ENCODE data around the gene FBXO46. TPM values are rescaled to one million over a fixed set of nuclear protein-coding genes. Genes with fewer than 3 reads are reported as not detected.
"Not testable (repeated sequence)": the region's sequence is repeated elsewhere in the genome, so short reads cannot be mapped to it uniquely, and the experiment has no call there.

The FBXO46 gene
- total RNA-seq, 1 donor from 2014 or later, result 7.8 TPM

- DNase-seq, result no peak
These were observed 35.7 kb upstream of the FBXO46 start for GRCh38 chr19:45766296-45766868.

GRCh38 chr19:45765702-45766295, 35.1 kb upstream of the FBXO46 start:
- DNase-seq, result no peak

GRCh38 chr19:45764945-45765701, 34.4 kb upstream of the FBXO46 start:
- DNase-seq, result no peak

DNA sequence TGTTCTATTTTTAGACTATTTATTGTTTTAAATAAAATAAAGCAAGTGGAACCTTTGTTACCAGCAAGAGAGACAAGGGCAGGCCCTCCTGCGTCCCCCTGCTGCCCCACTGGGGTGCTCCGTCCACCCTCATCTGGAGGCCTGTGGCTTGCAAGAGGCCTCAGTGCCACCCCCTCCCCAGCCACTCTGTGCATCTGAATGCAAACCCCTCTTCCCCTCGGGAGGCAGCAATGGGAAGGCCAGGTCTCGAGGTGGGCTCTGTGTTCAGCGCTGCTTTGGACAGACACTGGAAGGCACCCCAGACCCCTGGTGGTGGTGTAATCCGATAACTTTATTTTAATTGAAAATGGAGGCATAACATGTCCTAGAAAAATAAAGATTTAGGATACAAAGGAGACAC, 33.8 kb upstream of the FBXO46 start:
- DNase-seq, result no peak

GRCh38 chr19:45763691-45764294, 33.1 kb upstream of the FBXO46 start:
- DNase-seq, result no peak

DNA sequence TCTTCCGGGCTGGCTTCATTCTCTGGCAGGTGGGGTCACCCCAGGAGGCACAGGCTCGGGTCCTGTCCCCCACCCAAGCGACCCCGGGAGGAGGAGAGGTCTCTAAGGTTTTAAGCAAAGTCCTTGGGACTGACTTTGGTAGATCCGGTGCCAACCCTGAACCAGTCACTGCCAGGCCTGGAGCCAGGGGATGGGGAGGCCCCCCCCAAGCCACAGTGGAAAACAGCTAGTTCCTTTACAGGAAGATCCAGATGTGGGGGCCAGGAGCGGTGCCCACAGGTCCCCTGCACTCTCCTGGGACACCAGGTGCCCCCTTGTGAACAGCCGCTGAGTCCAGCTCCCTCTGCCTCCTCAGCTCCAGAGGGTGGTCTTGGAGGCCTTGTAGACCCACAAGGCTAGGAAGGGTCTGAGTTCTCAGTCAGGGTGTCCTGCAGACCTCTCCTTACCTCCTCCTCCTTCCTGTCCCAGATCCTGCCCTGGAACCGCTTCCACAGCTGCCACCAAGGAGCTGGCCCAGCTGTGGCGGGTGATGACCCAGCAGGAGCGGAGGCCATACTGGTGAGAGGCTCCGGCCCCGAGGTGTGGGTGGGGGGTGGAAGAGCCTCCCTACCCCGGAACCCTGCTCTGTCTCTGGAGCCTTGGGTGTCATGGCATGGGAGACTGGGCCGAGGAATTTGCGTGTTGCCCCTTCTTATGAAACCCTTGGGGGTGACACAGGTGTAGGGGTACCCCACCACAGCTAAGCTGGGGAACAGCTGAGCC, 32.4 kb upstream of the FBXO46 start:
- DNase-seq, result no peak

DNA sequence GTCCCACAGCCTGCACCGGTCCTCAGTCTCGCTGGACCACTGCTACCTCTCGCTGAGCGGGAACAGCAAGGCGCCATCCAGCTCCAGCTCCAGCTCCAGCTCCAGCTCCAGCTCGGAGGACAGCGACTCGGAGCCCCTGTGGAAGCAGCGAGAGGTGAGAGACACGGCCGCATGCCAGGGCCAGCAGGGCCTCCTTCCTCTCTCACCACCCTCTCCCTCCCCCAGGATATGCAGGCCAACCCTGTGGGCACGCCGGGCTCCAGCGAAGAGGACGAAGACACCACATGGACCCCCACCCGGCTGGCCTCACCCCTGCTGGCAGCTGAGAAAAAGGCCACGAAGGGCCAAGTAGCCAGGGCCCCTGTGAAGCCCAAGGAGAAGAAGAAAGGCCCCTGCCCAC, 31.0 kb upstream of the FBXO46 start:
- no peak for DNase-seq

DNA sequence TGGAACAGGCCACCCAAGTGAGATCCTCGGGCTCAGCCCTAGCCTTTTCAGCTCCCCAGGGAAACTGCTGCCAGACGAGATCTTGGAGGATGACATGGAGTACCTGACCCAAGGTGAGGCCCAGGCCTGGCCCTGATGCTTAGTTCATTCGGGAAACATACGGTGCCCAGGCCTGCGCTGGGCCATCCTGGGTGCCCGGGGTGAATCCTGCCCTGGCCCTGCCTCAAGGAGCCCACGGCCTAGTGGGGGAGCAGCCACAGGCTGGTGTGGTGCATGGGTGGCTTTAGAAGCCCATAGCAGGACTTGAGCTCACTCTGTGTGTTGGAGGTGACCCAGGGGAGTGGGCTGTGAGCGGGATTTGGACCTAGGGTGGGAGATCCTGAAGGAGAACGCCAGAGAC, 28.2 kb upstream of the FBXO46 start:
- DNase-seq, result no peak

DNA sequence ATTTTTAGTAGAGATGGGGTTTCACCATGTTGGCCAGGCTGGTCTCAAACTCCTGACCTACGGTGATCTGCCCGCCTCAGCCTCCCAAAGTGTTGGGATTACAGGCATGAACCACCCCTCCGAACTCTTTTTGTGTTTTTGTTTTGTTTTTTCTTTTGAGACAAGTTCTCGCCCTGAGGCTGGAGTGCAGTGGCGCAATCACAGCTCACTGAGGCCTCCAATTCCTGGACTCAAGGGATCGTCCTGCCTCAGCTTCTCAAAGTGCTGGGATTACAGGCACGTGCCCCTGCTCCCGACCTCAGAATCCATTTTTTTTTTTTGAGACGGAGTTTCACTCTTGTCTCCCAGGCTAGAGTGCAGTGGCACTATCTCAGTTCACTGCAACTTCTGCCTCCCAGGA, 27.0 kb upstream of the FBXO46 start:
- no peak for DNase-seq

DNA sequence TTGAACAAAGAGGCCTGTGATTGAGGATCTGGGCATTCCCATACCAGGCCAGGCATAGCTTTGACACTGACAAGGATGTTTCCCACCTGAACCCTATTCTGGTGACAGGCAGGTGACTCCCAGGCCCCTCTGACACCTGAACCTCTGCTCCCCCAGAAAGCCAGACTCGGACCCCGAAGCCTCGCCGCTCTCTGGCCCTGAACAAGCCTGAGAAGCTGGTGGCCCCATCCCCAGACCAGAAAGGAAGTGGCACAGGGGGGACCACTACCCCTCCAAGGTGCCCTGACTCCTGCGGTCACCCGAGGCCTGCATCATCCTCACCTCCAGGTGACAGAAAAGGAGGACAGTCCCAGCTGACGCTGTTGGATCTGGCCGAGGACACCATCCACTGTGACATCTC, 23.6 kb upstream of the FBXO46 start:
- no peak for DNase-seq

DNA sequence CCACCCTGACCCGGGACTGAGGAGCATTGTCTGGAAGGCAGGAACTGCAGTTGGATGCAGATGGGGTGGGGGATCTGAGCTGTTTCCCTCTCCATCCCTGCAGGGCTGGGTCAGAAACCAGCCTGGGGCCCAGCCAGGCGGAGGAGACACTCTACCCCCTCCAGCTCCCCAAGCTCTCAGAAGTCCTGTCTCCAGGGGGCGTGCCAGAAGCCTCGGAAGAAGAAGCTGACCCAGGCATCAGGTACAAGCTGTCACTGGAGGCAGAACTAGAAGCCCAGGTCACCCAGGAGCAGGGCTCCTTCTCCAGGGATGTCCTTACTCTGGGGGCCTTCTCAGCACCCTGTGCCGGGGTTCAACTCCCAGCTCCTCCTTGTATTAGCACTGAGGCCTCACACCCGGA, 22.9 kb upstream of the FBXO46 start:
- DNase-seq, result no peak

DNA sequence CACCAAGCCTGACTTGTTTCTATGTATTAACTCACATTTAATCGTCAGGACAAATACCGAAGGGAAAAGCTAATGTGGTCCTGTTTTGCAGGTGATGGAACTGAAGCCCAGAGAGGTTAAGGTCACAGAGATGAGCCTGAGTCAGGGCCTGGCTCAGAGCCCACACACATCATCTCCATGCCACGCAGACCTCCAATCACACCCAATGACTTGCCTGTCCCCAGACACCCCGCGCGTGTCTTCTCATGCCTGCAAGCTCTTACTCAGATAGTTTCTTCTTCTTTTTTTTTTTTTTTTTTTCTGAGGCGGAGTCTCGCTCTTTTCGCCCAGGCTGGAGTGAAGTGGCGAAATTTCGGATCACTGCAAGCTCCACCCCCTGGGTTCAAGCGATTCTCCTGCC, 21.9 kb upstream of the FBXO46 start:
- DNase-seq, result no peak

- DNase-seq, result not testable (repeated sequence)
These were observed 20.8 kb upstream of the FBXO46 start for GRCh38 chr19:45751483-45751882.

DNA sequence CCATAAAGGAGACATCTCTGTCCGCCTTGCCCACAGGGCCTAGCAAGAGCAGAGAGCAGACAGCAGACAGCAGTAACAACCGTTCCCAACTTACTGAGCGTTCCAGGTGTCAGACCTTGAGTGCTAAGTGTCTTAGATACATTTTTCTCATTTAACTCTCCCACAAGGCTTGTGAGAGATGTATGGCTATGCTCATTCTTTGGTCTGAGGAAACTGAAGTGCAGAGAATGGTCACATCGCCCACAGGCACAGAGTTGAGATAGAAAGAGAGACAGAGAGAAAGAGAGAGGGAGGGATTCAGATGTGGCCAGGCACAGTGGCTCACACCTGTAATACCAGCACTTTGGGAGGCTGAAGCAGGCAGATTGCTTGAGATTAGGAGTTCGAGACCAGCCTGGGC, 16.8 kb upstream of the FBXO46 start:
- no peak for DNase-seq

- DNase-seq, result no peak
These were observed 16.2 kb upstream of the FBXO46 start for GRCh38 chr19:45746866-45747265.

GRCh38 chr19:45745606-45746005, 14.9 kb upstream of the FBXO46 start:
- no peak for DNase-seq

DNA sequence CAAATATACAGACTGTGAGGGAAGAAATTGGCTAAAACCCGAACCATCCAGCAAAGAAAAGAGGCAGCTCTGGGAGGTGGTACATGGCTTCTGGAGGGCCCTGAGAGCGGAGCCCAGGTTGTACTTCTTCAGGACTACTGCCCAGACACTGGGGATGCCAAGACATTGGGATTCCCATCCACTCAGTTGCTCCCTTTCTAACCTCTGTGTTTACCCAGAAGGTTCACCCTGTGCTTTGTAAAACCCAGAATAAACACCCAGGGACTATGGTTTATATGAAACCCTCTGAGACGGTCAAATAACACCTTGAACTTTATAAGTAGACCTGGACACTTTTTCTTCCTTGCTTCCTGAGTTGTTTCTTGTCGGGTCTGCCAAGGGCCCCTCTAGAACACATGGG, 12.3 kb upstream of the FBXO46 start:
- no peak for DNase-seq

- no peak for DNase-seq
These were observed 9.1 kb upstream of the FBXO46 start for GRCh38 chr19:45739498-45740439.

DNA sequence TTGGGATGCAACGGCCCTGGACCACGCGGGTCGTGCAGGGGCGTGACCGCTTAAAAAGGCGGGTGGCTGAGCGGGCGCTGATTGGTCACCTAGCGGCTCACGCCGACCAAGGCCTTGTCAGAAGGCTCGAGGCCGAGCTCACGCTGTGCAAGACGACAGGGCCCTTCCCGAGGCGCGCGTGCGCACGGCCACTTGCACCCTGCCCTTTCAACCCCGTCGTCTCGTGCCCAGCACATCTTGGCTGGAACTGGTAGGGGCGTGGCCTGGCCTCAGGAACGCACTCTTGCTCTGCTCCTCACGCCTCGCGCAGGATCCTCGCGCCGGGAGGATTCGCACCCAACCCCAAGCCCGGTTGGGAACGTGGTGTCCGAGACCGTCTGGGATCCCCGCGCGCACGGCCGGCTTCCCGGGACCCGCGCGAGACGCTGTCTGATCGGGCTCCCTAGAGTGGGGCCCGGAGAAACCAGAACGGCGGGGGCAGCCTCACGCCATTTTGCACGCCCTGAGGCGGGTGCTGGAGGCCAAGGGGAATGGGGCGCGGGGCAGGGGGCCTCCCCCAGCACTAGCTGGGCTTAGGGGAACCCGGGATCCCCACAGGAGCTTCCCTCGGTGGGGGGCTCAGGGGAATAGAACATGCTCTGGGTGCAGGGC, 2.6 kb upstream of the FBXO46 start, which contains the start of gene MEIOSIN:
TSS of gene MEIOSIN (plus strand) at position 280 of the 651 bp plus-strand sequence. CDS start 1,938 bp downstream, outside the sequence.
- DNase-seq, result no peak

- DNase-seq, result peak; percentile 55
These were observed 851 bp downstream of the FBXO46 start for GRCh38 chr19:45729800-45730290.

GRCh38 chr19:45728683-45729082, 2.0 kb downstream of the FBXO46 start:
- DNase-seq, result not testable (repeated sequence)

Data from dermis blood vessel endothelial cell (primary cell).